ENCODE data around the gene RSPRY1. TPM values are rescaled to one million over a fixed set of nuclear protein-coding genes. Genes with fewer than 3 reads are reported as not detected.

Gene RSPRY1
- total RNA-seq, 4 donors from 2014 or later, result 20.4 to 28.5 (median 24.6) TPM

GRCh38 chr16:57145046-57146021 lies 40.8 kb upstream of the RSPRY1 start:
- peaks cover 0 to 18% (median 0%) of the 10 kb centered on the region in 3 donors for H3K36me3 ChIP-seq
- DNase-seq (ENCODE audit: low spot score in 2 of 2), result no peak
- H3K4me3 ChIP-seq, result no peak overlapping the region
- no peak for TF ChIP-seq EP300 (IDR thresholded peaks at IDR 0.05)
- no peak for TF ChIP-seq POLR2A (IDR thresholded peaks at IDR 0.05)
- no peak for TF ChIP-seq CTCF (IDR thresholded peaks at IDR 0.05)
- peak overlapping the region in 2 of 4 donors; percentile 87 to 89 for H3K27ac ChIP-seq
- H3K4me1 ChIP-seq, result peaks cover 0 to 86% (median 28%) of the 10 kb centered on the region in 4 donors
- 74 to 76% methylated on average over 13 to 14 of the region's 14 CpGs for WGBS, 2 donors
- H3K9me3 ChIP-seq, result no peaks in the 10 kb centered on the region
- H3K27me3 ChIP-seq, result no peaks in the 10 kb centered on the region

- DNase-seq (ENCODE audit: low spot score in 2 of 2), result no peak
- peaks cover 0 to 81% (median 28%) of the 10 kb centered on the region in 4 donors for H3K4me1 ChIP-seq
- WGBS, 2 donors, result 80 to 81% methylated on average over 22 to 24 of the region's 24 CpGs
Measured at GRCh38 chr16:57146040-57146647, 40.0 kb upstream of the RSPRY1 start.

GRCh38 chr16:57146735-57147134 lies 39.4 kb upstream of the RSPRY1 start:
- no peak for DNase-seq (ENCODE audit: low spot score in 2 of 2)
- H3K27ac ChIP-seq, result peak overlapping the region in 2 of 4 donors; percentile 58 to 65
- TF ChIP-seq EP300 (IDR thresholded peaks at IDR 0.05) (no peak), POLR2A (IDR thresholded peaks at IDR 0.05) (no peak), CTCF (IDR thresholded peaks at IDR 0.05) (peak in 1 of 5 experiments; percentile 11)
- H3K4me1 ChIP-seq, result peaks cover 0 to 75% (median 28%) of the 10 kb centered on the region in 4 donors
- H3K27me3 ChIP-seq, result no peaks in the 10 kb centered on the region
- H3K36me3 ChIP-seq, result peaks cover 0 to 18% (median 0%) of the 10 kb centered on the region in 3 donors
- no peaks in the 10 kb centered on the region for H3K9me3 ChIP-seq
- H3K4me3 ChIP-seq, result no peak overlapping the region
- WGBS, 2 donors, result 84 to 87% methylated on average over 5 of the region's 5 CpGs

More at GRCh38 chr16:57146040-57146647, 40.0 kb upstream of the RSPRY1 start:
- Histone ChIP-seq H3K27me3 (no peaks in the 10 kb centered on the region), H3K36me3 (peaks cover 0 to 18% (median 0%) of the 10 kb centered on the region in 3 donors), H3K4me3 (no peak overlapping the region), H3K27ac (peak overlapping the region in 2 of 4 donors; percentile 0 to 87), H3K9me3 (no peaks in the 10 kb centered on the region)
- TF ChIP-seq POLR2A (IDR thresholded peaks at IDR 0.05) (no peak), CTCF (IDR thresholded peaks at IDR 0.05) (no peak), EP300 (IDR thresholded peaks at IDR 0.05) (no peak)

- Histone ChIP-seq H3K36me3 (peaks cover 0 to 25% (median 0%) of the 10 kb centered on the region in 3 donors), H3K9me3 (no peaks in the 10 kb centered on the region), H3K27ac (peak overlapping the region in 2 of 4 donors; percentile 58 to 65), H3K4me3 (no peak overlapping the region), H3K4me1 (peaks cover 0 to 67% (median 21%) of the 10 kb centered on the region in 4 donors), H3K27me3 (no peaks in the 10 kb centered on the region)
- no peak for DNase-seq (ENCODE audit: low spot score in 2 of 2)
- no peak for TF ChIP-seq POLR2A (IDR thresholded peaks at IDR 0.05)
- no peak for TF ChIP-seq EP300 (IDR thresholded peaks at IDR 0.05)
- no peak for TF ChIP-seq CTCF (IDR thresholded peaks at IDR 0.05)
- 23 to 31% methylated on average over 14 of the region's 14 CpGs for WGBS, 2 donors
Measured at GRCh38 chr16:57147381-57148221, 38.5 kb upstream of the RSPRY1 start.

All from tibial nerve (tissue), 4 donors.